Mesodermal cell (in vitro differentiated cells): Measurements from ENCODE around the gene UBE4A. TPM values are rescaled to one million over a fixed set of nuclear protein-coding genes. Genes with fewer than 3 reads are reported as not detected.

ENCODE experiments used
- H3K27ac ChIP-seq: 2 replicates; pipeline ENCODE4 v1.7.0; 2013; ENCODE audit warnings: mild to moderate bottlenecking, low read depth, low read length, moderate library complexity; ENCODE audit not compliant: severe bottlenecking
- H3K36me3 ChIP-seq: 2 replicates; pipeline ENCODE4 v1.7.1; 2013; ENCODE audit warnings: mild to moderate bottlenecking, low read length, moderate library complexity; ENCODE audit not compliant: control insufficient read depth, insufficient read depth
- H3K4me1 ChIP-seq: one replicate; pipeline ENCODE4 v1.7.1; 2013; ENCODE audit warnings: mild to moderate bottlenecking, low read length; ENCODE audit not compliant: insufficient read depth, control insufficient read depth, poor library complexity, severe bottlenecking
- H3K4me3 ChIP-seq: 2 replicates; pipeline ENCODE4 v1.7.0; 2013; ENCODE audit warnings: low read length, control low read depth, mild to moderate bottlenecking; ENCODE audit not compliant: insufficient read depth, poor library complexity, severe bottlenecking; ENCODE audit errors: extremely low read depth
- H3K9me3 ChIP-seq: 2 replicates; pipeline ENCODE4 v1.7.1; 2013; ENCODE audit warnings: mild to moderate bottlenecking, low read length, moderate library complexity; ENCODE audit not compliant: control insufficient read depth
- WGBS, 2 experiments: methylation state at CpG; one replicate each; pipeline ENCODE4 v1.1.5; 2013; ENCODE audit warnings: missing lambda C conversion rate in 2 of 2; ENCODE audit not compliant: insufficient coverage in 2 of 2; 5-methylcytosine and 5-hydroxymethylcytosine counted together
- polyA plus RNA-seq, 2 experiments: library from polyadenylated mRNA; stranded (reverse); fragments of 50-300 nt; gene quantifications; one replicate each; pipeline ENCODE4 v1.2.3, GENCODE V29; 2013

UBE4A gene, protein sequence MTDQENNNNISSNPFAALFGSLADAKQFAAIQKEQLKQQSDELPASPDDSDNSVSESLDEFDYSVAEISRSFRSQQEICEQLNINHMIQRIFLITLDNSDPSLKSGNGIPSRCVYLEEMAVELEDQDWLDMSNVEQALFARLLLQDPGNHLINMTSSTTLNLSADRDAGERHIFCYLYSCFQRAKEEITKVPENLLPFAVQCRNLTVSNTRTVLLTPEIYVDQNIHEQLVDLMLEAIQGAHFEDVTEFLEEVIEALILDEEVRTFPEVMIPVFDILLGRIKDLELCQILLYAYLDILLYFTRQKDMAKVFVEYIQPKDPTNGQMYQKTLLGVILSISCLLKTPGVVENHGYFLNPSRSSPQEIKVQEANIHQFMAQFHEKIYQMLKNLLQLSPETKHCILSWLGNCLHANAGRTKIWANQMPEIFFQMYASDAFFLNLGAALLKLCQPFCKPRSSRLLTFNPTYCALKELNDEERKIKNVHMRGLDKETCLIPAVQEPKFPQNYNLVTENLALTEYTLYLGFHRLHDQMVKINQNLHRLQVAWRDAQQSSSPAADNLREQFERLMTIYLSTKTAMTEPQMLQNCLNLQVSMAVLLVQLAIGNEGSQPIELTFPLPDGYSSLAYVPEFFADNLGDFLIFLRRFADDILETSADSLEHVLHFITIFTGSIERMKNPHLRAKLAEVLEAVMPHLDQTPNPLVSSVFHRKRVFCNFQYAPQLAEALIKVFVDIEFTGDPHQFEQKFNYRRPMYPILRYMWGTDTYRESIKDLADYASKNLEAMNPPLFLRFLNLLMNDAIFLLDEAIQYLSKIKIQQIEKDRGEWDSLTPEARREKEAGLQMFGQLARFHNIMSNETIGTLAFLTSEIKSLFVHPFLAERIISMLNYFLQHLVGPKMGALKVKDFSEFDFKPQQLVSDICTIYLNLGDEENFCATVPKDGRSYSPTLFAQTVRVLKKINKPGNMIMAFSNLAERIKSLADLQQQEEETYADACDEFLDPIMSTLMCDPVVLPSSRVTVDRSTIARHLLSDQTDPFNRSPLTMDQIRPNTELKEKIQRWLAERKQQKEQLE
- 24.4 TPM for polyA plus RNA-seq (2013, experiment 1 of 2)
- 24.4 TPM for polyA plus RNA-seq (2013, experiment 2 of 2)

DNA sequence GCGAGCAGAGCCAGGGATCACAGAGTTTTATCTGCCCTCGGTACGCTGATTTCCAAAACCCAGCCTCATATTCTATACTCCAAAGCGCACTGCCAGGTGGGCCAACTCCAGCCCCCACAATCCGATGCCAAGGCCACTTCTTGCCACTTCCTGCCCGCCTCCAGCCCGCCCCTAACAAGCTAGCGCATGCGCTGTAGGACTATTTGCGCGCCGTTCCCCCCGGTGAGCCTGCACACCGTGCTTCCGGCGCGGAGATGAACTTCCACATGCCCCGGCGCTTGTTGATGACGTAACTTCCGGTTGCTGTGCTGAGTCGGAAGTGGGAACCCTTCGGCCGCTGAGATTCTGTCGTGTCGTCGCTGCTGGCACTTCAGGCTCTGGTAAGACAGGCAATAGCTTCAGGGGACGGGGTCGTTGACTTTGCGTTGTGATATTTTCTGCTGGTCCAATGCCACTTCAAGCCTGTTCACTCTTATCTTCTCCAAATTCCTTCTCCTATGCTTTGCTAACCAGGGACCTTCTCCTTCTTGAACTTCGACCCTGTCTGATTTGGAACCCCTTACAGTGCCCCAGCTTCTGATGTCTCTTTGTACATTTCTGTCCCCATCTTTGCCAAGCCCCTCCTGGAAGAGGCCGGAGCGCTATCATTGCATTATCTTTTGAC lies at the start of gene UBE4A:
UBE4A (plus strand) TSS at position 306 of the 664 bp plus-strand sequence. CDS start 5,481 bp downstream, outside the sequence.
- Histone ChIP-seq H3K9me3 (no peaks in the 10 kb centered on the region), H3K36me3 (peaks cover 2% of the 10 kb centered on the region), H3K4me3 (peak within 1 kb of the TSS; percentile 96), H3K27ac (peak within 1 kb of the TSS; percentile 66), H3K4me1 (peaks cover 6% of the 10 kb centered on the region)
- 3 to 11% methylated on average over 21 to 32 of the region's 33 CpGs for WGBS, 2 experiments

DNA sequence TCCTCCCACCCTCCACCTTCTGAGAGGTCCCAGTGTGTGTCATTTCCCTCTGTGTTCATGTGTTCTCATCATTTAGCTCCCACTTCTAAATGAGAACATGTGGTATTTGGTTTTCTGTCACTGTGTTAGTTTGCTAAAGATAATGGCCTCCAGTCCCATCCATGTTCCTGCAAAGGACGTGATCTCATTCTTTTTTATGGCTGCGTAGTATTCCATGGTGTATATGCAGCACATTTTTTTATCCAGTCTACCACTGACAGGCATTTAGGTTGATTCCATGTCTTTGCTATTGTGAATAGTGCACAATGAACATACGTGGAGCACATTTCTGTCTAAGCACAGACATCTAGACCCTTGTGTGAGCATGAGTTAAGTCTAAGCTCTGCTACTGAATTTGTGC lies 49.1 kb upstream of the UBE4A start:
- no peak overlapping the region for H3K4me3 ChIP-seq
- no peak overlapping the region for H3K27ac ChIP-seq
- H3K36me3 ChIP-seq: no peaks in the 10 kb centered on the region
- H3K9me3 ChIP-seq: no peaks in the 10 kb centered on the region
- 66 to 92% methylated on average over 2 of the region's 3 CpGs for WGBS, 2 experiments
- H3K4me1 ChIP-seq: peaks cover 4% of the 10 kb centered on the region

DNA sequence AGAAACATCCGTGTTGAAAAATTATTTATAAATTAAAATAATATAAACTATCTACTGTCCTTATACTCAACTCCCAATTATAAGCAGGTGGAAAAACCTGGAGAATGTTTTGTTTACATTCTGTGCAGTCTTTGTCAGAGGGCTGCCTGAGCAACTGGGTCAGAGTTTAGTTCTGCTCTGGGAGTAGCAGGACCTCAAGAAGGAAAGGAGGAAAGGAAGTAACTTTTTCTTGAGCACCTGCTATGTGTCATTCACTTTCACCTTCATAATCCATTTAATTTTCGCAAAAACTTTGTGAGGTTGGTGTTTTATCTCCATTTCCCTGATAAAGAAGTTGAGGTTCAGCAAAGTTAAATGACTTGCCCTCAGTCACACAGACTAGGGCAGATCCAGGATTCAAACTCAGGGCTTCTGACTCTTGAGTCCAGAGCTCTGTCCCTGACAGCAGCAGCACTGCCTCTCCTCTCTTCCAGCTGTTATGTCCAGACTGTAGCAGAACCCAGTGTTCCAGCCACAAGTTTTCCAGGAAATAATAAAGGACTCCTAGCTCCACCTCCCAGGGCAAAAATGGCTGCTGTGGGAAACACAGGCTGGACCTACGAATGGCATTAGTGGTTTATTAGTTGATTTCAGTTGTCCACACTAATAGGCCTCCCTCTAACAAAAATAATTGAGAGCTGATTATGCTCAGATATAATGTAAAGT lies 48.5 kb upstream of the UBE4A start:
- Histone ChIP-seq H3K4me1 (peaks cover 8% of the 10 kb centered on the region), H3K4me3 (no peak overlapping the region), H3K36me3 (no peaks in the 10 kb centered on the region), H3K9me3 (no peaks in the 10 kb centered on the region), H3K27ac (no peak overlapping the region)
- 80 to 83% methylated on average over 1 of the region's 3 CpGs for WGBS, 2 experiments

DNA sequence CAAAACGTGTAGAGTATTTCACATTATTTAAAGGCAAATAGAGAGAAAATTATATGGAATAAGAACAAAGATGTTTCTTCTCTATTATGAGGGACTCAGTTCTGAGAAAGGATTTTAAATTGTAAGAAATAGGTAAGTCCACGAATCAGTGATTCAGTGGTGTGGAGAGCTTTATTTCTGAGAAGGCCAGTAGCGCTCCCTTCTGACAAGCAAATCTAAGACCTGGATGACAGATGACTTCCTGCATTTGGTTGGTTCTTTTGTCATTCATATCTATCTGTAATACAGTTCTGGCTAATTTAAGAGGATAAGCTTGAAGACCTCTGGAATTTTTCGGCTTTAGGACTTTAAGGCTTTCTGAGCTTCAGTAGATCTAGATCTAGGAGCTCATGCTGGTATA lies 47.9 kb upstream of the UBE4A start:
- 63 to 92% methylated on average over 1 to 2 of the region's 4 CpGs for WGBS, 2 experiments
- Histone ChIP-seq H3K27ac (no peak overlapping the region), H3K4me1 (peaks cover 12% of the 10 kb centered on the region), H3K4me3 (no peak overlapping the region), H3K9me3 (no peaks in the 10 kb centered on the region), H3K36me3 (no peaks in the 10 kb centered on the region)

DNA sequence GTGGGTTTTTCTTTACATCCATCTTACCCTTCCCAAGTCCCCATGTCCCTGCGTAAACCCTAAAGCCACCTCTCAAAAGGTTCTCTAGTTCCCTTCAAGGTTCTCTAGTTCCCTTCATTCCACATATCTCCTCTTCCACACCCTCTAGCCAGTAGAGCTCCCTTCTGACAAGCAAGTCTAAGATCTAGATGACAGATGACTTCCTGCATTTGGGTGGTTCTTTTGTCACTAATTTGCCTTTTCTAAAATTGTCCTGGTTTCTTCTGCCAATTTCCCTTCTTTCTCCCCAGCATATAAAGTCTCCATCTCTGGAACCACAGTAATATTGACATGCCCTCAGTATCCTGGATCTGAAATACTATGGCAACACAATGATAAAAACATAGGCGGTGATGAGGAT lies 47.1 kb upstream of the UBE4A start:
- no peak overlapping the region for H3K4me3 ChIP-seq
- peaks cover 12% of the 10 kb centered on the region for H3K4me1 ChIP-seq
- H3K36me3 ChIP-seq: no peaks in the 10 kb centered on the region
- no peaks in the 10 kb centered on the region for H3K9me3 ChIP-seq
- WGBS, 2 experiments: 80 to 83% methylated on average over 1 of the region's 2 CpGs
- H3K27ac ChIP-seq: no peak overlapping the region

DNA sequence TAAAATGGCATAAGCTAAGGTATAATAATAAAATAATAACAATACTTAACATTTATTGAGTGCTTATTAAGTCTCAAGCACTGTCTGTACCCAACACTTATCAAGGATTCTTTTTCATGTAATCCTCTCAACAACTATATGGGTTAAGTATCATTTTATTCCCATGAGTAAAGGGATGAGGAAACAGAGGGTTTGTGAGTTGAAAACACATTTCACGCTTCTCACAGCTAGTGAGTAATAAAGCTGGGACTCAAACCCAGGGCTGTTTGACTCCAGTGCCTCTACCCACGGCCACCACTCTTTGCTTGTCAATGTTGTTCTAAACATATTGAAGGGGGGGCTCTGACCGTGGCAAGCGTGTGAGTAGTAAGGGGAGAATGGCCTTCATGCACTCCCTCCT lies 46.2 kb upstream of the UBE4A start:
- H3K27ac ChIP-seq: no peak overlapping the region
- 100% methylated on average over 1 of the region's 4 CpGs for WGBS, 2 experiments

DNA sequence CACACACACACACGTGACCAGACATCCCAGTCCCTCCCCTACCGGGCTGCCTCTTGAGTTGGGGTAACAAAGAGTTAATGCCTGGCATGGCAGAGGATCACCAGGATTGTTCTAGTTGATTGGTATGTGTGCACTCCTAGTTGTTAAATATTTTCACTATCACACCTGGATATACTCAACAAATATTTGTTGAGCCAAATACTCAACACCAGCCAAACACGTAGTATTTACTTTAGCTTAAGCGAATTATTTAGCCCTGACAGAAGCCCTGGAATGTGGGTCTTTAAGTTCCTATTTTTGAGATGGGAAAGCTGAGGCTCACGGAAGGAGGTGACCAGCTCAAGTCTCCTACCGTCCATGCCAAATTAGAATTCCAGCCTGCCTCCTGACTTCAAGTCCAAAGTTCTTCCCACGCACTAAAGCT lies 44.4 kb upstream of the UBE4A start:
- no peaks in the 10 kb centered on the region for H3K36me3 ChIP-seq
- peaks cover 15% of the 10 kb centered on the region for H3K4me1 ChIP-seq
- H3K27ac ChIP-seq: no peak overlapping the region
- H3K9me3 ChIP-seq: no peaks in the 10 kb centered on the region
- H3K4me3 ChIP-seq: no peak overlapping the region
- 70 to 72% methylated on average over 3 to 4 of the region's 7 CpGs for WGBS, 2 experiments

More for the DNA sequence above, 46.2 kb upstream of the UBE4A start:
- H3K36me3 ChIP-seq: no peaks in the 10 kb centered on the region
- no peak overlapping the region for H3K4me3 ChIP-seq
- peaks cover 12% of the 10 kb centered on the region for H3K4me1 ChIP-seq
- no peaks in the 10 kb centered on the region for H3K9me3 ChIP-seq

DNA sequence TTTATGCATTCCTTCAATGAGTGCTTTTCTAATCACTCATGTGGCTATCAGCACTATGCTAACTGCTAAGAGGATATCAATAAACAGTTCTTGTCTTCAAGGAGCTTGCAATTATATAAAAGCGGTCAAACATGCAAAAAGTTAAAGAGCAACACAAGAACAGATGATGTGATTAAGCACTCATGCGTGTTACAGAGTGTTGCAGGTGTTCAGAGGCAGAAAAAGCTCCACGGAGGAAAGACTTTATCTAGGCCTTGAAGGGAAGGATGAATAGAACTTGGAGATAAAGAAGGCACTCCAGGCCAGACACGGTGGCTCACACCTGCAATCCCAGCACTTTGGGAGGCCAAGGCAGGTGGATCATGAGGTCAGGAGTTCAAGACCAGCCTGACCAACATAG lies 41.3 kb upstream of the UBE4A start:
- Histone ChIP-seq H3K4me3 (no peak overlapping the region), H3K27ac (no peak overlapping the region), H3K4me1 (peaks cover 15% of the 10 kb centered on the region), H3K36me3 (no peaks in the 10 kb centered on the region), H3K9me3 (no peaks in the 10 kb centered on the region)
- WGBS, 2 experiments: 93 to 96% methylated on average over 4 of the region's 4 CpGs

DNA sequence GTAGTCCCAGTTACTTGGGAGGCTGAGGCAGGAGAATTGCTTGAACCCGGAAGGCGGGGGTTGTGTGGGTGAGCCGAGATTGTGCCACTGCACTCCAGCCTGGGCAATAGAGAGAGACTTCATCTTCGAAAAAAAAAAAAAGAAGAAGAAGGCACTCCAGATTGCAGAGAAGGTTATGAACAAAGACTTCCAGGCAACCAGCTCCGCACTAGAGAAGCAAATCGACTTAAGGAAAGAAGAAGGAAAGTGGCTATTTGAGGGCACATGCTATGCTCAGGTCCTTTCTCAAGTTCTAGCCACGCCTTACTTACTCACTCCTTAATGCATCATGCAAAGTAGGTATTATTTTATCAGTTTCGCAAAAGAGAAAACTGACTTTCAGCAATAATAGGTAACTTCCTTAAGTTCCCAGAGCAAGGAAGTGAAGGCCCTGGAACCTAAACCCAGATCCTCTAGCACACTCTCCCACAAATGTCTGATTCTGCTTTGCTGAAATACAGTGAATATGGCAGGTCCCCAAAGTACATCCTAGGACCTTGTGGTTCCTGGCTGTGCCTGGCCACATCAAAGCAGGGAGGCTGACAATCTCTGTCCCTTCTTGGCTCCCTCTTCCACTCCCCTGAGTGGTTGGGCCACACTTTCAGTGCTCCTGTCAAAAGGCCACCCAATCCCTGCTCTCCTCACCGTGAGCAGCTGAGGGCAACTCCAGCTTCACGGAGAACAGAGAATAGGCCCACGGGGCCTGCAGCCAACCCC lies 40.6 kb upstream of the UBE4A start:
- peaks cover 15% of the 10 kb centered on the region for H3K4me1 ChIP-seq
- no peak overlapping the region for H3K4me3 ChIP-seq
- WGBS, 2 experiments: 93 to 95% methylated on average over 9 of the region's 11 CpGs
- no peaks in the 10 kb centered on the region for H3K36me3 ChIP-seq
- no peak overlapping the region for H3K27ac ChIP-seq
- no peaks in the 10 kb centered on the region for H3K9me3 ChIP-seq
